ENCODE measurements around the gene RCOR1.

RCOR1 gene

GRCh38 chr14:102629011-102629444 is 36.6 kb downstream of the RCOR1 start:
- Histone ChIP-seq H3K4me2 (ENCODE audit: low read length) (no peak overlapping the region), H3K27ac (ENCODE audit: low read depth, low read length, poor library complexity, severe bottlenecking) (no peak overlapping the region), H3K9me2 (ENCODE audit: low read depth, low read length) (no peaks in the 10 kb centered on the region), H4K20me1 (ENCODE audit: insufficient read depth, low read length) (no peaks in the 10 kb centered on the region), H2AFZ (ENCODE audit: low read length) (no peak overlapping the region), H3K4me1 (ENCODE audit: insufficient read depth, low read length, severe bottlenecking) (no peaks in the 10 kb centered on the region), H3K36me3 (ENCODE audit: insufficient read depth, low read length) (peaks cover 3% of the 10 kb centered on the region; the same call in 1 of the 2 replicates), H3K79me2 (ENCODE audit: insufficient read depth, low read length) (peaks cover 14% of the 10 kb centered on the region; the same call in 1 of the 2 replicates), H3K9ac (ENCODE audit: low read length) (no peak overlapping the region), H3K27me3 (ENCODE audit: insufficient read depth, low read length) (no peaks in the 10 kb centered on the region), H3K9me3 (ENCODE audit: low read length) (no peaks in the 10 kb centered on the region), H3F3A (ENCODE audit: insufficient read depth, low read length) (no peaks in the 10 kb centered on the region), H3K4me3 (ENCODE audit: low read depth, low read length, poor library complexity, severe bottlenecking) (no peak overlapping the region)
- TF ChIP-seq CTCF (IDR thresholded peaks at IDR 0.05; ENCODE audit: low read length) (no peak), EZH2 (IDR thresholded peaks at IDR 0.05; ENCODE audit: borderline replicate concordance, low read length) (no peak)

DNA sequence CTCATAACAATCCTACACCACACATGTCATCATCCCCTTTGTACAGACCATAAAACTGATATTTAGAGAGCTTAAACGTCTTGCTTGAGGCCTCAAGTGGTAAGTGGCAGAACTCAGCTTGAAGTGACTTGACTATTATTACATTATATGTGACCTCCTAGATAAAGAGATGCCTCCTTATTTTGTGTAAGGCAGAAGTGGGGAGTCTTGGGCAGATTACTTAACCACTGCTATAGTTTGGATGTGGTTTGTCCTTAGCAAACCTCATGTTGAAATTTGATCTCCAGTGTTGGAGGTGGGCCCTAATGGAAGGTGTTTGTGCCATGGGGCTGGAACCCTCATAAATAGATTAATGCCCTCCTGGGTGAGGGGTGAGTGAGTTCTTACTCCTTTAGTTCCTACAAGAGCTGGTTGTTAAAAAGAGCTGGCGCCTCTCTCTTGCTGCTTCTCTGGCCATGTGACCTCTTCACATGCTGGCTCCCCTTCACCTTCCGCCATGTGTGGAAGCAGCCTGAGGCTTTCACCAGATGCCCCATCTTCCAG is 37.4 kb downstream of the RCOR1 start:
- H4K20me1 ChIP-seq (ENCODE audit: insufficient read depth, low read length) = no peaks in the 10 kb centered on the region
- no peak overlapping the region for H2AFZ ChIP-seq (ENCODE audit: low read length)
- H3K4me1 ChIP-seq (ENCODE audit: insufficient read depth, low read length, severe bottlenecking) = no peaks in the 10 kb centered on the region
- no peak for TF ChIP-seq CTCF (IDR thresholded peaks at IDR 0.05; ENCODE audit: low read length)
- TF ChIP-seq EZH2 (IDR thresholded peaks at IDR 0.05; ENCODE audit: borderline replicate concordance, low read length) = no peak
- H3K36me3 ChIP-seq (ENCODE audit: insufficient read depth, low read length) = peaks cover 3% of the 10 kb centered on the region; the same call in 1 of the 2 replicates
- H3K9me3 ChIP-seq (ENCODE audit: low read length) = no peaks in the 10 kb centered on the region
- no peaks in the 10 kb centered on the region for H3F3A ChIP-seq (ENCODE audit: insufficient read depth, low read length)
- H3K9ac ChIP-seq (ENCODE audit: low read length) = no peak overlapping the region
- no peak overlapping the region for H3K27ac ChIP-seq (ENCODE audit: low read depth, low read length, poor library complexity, severe bottlenecking)
- H3K79me2 ChIP-seq (ENCODE audit: insufficient read depth, low read length) = peaks cover 14% of the 10 kb centered on the region; the same call in 1 of the 2 replicates
- H3K27me3 ChIP-seq (ENCODE audit: insufficient read depth, low read length) = no peaks in the 10 kb centered on the region
- no peaks in the 10 kb centered on the region for H3K9me2 ChIP-seq (ENCODE audit: low read depth, low read length)
- H3K4me2 ChIP-seq (ENCODE audit: low read length) = no peak overlapping the region
- no peak overlapping the region for H3K4me3 ChIP-seq (ENCODE audit: low read depth, low read length, poor library complexity, severe bottlenecking)

GRCh38 chr14:102630405-102630804 is 38.0 kb downstream of the RCOR1 start:
- peaks cover 3% of the 10 kb centered on the region; the same call in 1 of the 2 replicates for H3K36me3 ChIP-seq (ENCODE audit: insufficient read depth, low read length)
- H3K4me1 ChIP-seq (ENCODE audit: insufficient read depth, low read length, severe bottlenecking) = no peaks in the 10 kb centered on the region
- H2AFZ ChIP-seq (ENCODE audit: low read length) = no peak overlapping the region
- H3K9me3 ChIP-seq (ENCODE audit: low read length) = no peaks in the 10 kb centered on the region
- no peak overlapping the region for H3K4me2 ChIP-seq (ENCODE audit: low read length)
- TF ChIP-seq EZH2 (IDR thresholded peaks at IDR 0.05; ENCODE audit: borderline replicate concordance, low read length) = no peak
- TF ChIP-seq CTCF (IDR thresholded peaks at IDR 0.05; ENCODE audit: low read length) = no peak
- H3F3A ChIP-seq (ENCODE audit: insufficient read depth, low read length) = no peaks in the 10 kb centered on the region
- no peak overlapping the region for H3K4me3 ChIP-seq (ENCODE audit: low read depth, low read length, poor library complexity, severe bottlenecking)
- no peaks in the 10 kb centered on the region for H4K20me1 ChIP-seq (ENCODE audit: insufficient read depth, low read length)
- no peak overlapping the region for H3K9ac ChIP-seq (ENCODE audit: low read length)
- H3K79me2 ChIP-seq (ENCODE audit: insufficient read depth, low read length) = peaks cover 14% of the 10 kb centered on the region; the same call in 1 of the 2 replicates
- H3K27ac ChIP-seq (ENCODE audit: low read depth, low read length, poor library complexity, severe bottlenecking) = no peak overlapping the region
- H3K9me2 ChIP-seq (ENCODE audit: low read depth, low read length) = no peaks in the 10 kb centered on the region
- no peaks in the 10 kb centered on the region for H3K27me3 ChIP-seq (ENCODE audit: insufficient read depth, low read length)

Data from OCI-LY1 (cell line).